Activated T-helper 17 cell treated with anti-CD3 and anti-CD28 coated beads, Interleukin-2, amount 50 U/mL, for 72 hours (primary cell): ENCODE data around the gene AFF3. TPM values are rescaled to one million over a fixed set of nuclear protein-coding genes. Genes with fewer than 3 reads are reported as not detected.

Experiments used
- ATAC-seq: fragments of 150-1000 bp; cut with Tn5 transposase; replicated peaks from 2 replicates; pipeline ENCODE4 v1.10.0; 2021; ENCODE audit warnings: mild to moderate bottlenecking, moderate library complexity
- H3K27ac Mint-ChIP-seq: one replicate; pipeline ENCODE4 v1.8.0; 2022; ENCODE audit warnings: mixed read lengths
- H3K27me3 Mint-ChIP-seq: one replicate; pipeline ENCODE4 v1.8.0; 2022; ENCODE audit warnings: mixed read lengths
- H3K36me3 Mint-ChIP-seq: one replicate; pipeline ENCODE4 v1.8.0; 2022; ENCODE audit warnings: low read depth, mild to moderate bottlenecking, mixed read lengths
- H3K4me1 Mint-ChIP-seq: one replicate; pipeline ENCODE4 v1.8.0; 2022; ENCODE audit warnings: mixed read lengths
- H3K4me3 Mint-ChIP-seq: one replicate; pipeline ENCODE4 v1.8.0; 2022; ENCODE audit warnings: mild to moderate bottlenecking, mixed read lengths
- H3K9me3 Mint-ChIP-seq: one replicate; pipeline ENCODE4 v1.8.0; 2022; ENCODE audit warnings: mixed read lengths
- total RNA-seq, 2 donors: library from RNA; stranded (reverse); gene quantifications; one replicate each; pipeline ENCODE4 v1.2.3, GENCODE V29; 2022

Gene AFF3
- total RNA-seq, 2 donors from 2014 or later: 0.32 to 0.42 TPM

DNA sequence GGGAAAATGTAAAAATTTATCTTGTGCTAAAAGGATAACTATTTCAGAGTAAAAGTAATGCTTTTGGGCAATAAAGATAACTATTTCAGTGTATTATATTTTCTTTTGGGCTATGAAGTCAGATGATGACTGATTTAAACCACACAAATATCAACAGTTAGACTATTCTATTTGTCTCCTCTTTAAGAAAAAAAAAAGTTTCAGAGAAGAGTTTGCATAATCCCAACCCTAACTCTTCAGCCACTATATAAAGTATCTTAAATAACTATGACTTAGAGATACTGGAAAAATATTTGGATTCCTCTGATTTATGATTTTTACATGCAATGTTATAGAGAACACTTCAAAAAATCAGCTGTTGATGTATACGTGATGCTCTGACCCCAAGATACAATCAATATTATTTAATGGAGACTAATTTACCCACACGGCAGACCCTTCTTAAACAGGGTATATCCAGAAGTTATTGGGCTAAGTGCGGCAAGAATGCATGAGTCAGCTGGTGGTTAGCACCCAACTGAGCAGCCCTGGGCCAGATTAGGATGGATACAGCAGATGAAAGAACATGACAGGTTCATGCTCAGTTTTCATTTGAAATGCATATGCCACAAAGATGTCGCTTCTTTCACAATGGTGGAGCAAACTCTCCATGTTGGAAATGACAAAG lies 279.0 kb downstream of the AFF3 start:
- Mint-ChIP-seq H3K27me3 (no peaks in the 10 kb centered on the region), H3K27ac (no peak overlapping the region), H3K4me3 (no peak overlapping the region), H3K36me3 (no peaks in the 10 kb centered on the region), H3K9me3 (no peaks in the 10 kb centered on the region), H3K4me1 (no peaks in the 10 kb centered on the region)
- ATAC-seq: no peak

DNA sequence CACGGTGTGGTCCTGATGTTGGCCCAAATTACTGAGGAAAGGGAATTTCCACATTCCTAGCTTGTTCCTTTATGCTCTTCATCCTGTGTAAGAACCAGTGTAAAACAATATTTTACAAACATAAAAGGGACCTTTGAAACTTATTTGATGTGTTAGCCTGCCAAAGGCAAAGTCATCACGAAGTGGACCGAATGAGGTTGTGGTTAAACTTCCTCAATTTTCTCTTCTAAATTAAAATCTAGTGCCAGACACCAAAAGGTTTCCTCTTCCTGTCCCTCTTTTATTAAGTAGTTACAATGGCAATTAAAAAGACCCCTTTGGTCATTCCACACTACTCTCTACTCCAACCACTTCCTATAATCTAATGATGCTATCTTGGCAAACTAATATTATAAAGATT lies 279.8 kb downstream of the AFF3 start:
- Mint-ChIP-seq H3K27ac (no peak overlapping the region), H3K36me3 (no peaks in the 10 kb centered on the region), H3K27me3 (no peaks in the 10 kb centered on the region), H3K9me3 (no peaks in the 10 kb centered on the region), H3K4me3 (no peak overlapping the region), H3K4me1 (no peaks in the 10 kb centered on the region)
- no peak for ATAC-seq

DNA sequence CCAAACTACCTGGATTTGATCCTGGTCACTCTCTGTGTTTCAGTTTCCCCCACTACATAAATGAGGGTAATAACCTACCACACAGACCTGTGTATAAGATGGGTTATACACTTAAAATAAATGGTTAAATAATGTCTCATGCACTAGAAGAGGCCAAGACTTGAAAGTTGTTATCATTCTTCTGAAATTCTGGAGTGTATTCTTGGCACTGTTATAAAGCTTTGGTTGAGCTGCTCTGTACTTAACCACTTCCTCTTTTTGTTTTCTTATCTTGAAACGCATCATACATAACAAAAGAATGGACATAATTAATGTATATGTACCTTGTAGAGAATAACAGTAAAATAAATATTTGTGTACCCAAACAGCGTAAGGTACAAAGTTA lies 281.0 kb downstream of the AFF3 start:
- ATAC-seq: no peak
- Mint-ChIP-seq H3K36me3 (no peaks in the 10 kb centered on the region), H3K27ac (no peak overlapping the region), H3K27me3 (no peaks in the 10 kb centered on the region), H3K4me3 (no peak overlapping the region), H3K9me3 (no peaks in the 10 kb centered on the region), H3K4me1 (no peaks in the 10 kb centered on the region)

DNA sequence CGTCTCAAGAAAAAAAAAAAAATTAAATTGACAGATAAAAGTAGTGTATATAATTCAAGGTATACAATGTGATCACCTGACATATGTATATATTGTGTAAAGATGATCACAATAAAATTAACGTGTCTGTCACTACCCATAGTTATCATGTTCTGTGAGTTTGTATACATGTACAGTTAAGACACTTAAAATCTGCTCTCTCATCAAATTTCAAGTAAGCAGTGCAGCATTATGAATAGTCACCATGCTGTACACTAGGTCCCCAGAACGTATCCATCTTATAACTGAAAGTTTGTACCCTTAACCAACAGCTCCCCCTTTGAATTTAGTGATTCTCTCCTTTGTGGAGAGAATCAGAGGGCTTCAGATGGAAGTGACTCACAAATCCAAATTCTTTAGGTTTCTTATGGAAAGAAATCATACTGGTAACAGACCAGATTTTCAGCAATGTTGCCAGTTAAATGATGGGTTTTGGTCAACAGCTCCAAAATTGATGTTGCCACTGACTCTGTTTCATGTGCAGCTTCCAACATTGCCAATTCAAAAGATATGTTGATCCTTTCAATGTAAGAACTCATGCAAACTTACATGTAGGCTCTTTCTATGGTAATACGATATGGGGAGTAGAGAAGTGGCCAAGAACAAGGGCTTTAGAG lies 281.5 kb downstream of the AFF3 start:
- Mint-ChIP-seq H3K4me3 (no peak overlapping the region), H3K9me3 (no peaks in the 10 kb centered on the region), H3K36me3 (no peaks in the 10 kb centered on the region), H3K27ac (no peak overlapping the region), H3K27me3 (no peaks in the 10 kb centered on the region), H3K4me1 (no peaks in the 10 kb centered on the region)
- no peak for ATAC-seq

DNA sequence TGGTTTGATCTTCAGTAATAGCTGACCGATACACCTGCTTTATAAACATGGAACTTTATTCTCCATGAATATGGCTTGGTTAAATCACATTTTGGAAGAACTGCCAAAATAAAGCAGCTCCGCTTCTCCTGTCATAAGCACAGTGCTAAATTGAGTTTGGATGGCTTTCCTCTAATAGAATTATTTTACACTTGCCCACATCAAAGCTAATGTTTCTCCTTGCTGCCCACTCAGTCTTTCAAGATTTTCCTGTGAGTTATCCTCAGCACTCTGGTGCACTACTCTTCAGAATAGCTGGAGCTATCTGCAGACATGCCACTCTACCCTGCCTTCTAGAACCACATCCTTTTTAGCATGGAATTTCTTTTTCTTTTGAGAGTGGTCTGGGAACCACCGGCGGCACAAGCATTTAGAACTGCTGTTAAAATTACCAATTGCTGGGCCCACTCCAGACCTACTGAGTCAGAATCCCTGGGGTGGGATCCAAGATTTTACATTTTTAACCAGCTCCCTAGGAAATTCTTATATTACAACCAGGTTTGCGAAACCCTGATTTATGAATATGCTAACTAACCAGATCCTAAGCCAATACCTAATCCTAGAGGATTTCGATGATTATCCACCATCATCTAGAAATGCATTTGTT lies 283.3 kb downstream of the AFF3 start:
- H3K4me1 Mint-ChIP-seq: no peaks in the 10 kb centered on the region
- no peak for ATAC-seq
- no peaks in the 10 kb centered on the region for H3K27me3 Mint-ChIP-seq
- no peaks in the 10 kb centered on the region for H3K36me3 Mint-ChIP-seq
- no peaks in the 10 kb centered on the region for H3K9me3 Mint-ChIP-seq
- H3K4me3 Mint-ChIP-seq: no peak overlapping the region
- no peak overlapping the region for H3K27ac Mint-ChIP-seq

DNA sequence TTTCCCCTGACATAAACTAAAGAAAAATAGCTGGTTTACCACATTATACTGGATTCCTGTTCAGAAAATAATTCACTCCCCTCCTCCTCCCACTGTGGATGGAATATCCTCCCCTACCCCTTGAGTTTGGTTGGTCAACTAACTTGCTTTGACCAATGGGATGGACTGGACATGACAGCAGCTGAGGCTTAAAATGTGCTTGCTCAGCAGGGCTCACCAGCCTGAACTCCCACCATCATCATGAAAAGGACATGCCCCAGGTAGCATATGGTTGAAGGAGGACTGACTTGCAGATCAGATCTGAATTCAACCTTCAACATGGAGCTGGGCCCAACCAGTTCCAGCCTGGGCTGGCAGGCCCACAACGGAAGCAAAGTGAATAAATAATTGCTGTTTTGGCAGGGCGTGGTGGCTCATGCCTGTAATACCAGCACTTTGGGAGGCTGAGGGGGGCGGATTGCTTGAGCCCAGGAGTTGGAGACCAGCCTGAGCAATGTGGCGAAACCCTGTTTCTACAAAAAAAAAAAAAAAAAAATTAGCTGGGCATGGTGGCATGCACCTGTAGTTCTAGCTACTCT lies 284.4 kb downstream of the AFF3 start:
- H3K36me3 Mint-ChIP-seq: no peaks in the 10 kb centered on the region
- no peak for ATAC-seq
- no peak overlapping the region for H3K4me3 Mint-ChIP-seq
- H3K27me3 Mint-ChIP-seq: no peaks in the 10 kb centered on the region
- H3K9me3 Mint-ChIP-seq: no peaks in the 10 kb centered on the region
- no peaks in the 10 kb centered on the region for H3K4me1 Mint-ChIP-seq
- H3K27ac Mint-ChIP-seq: no peak overlapping the region

DNA sequence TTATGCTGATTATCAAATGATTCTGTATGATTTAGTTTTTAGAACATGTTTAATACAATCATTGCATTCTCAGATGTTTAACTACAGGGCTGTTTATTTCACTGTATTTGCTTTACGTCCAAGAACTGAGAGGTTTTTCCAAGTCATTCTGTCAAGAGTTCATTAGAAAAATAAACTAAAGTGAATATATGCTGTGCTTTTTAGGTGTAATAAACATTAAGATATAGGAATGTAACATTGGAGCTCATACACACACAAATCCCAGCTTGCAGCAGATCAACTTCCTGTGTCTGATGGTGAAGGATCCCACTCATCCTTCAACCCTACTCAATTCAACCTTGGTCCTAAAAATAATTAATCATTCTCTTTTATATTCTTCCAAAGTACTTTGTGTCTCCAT lies 285.0 kb downstream of the AFF3 start:
- Mint-ChIP-seq H3K4me3 (no peak overlapping the region), H3K27ac (no peak overlapping the region), H3K4me1 (no peaks in the 10 kb centered on the region), H3K9me3 (no peaks in the 10 kb centered on the region), H3K27me3 (no peaks in the 10 kb centered on the region), H3K36me3 (no peaks in the 10 kb centered on the region)
- ATAC-seq: no peak

DNA sequence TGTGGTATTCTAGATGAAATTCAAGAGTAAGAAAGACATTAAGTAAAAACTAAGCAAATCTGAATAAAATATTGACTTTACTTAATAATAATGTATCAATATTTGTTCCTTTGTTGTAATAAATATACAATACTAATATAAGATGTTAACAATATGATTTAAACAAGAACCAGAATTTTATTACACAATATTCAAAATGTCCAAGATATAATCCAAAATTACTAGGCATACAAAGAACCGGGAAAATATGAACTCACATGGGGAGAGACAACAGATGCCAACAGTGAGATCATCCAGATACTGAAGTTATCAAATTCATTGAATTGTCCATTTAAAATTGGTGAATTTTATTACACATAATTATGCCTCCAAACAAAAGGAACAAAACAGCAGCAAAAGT lies 286.3 kb downstream of the AFF3 start:
- H3K27me3 Mint-ChIP-seq: no peaks in the 10 kb centered on the region
- no peak for ATAC-seq
- H3K36me3 Mint-ChIP-seq: no peaks in the 10 kb centered on the region
- no peak overlapping the region for H3K4me3 Mint-ChIP-seq
- H3K27ac Mint-ChIP-seq: no peak overlapping the region
- H3K9me3 Mint-ChIP-seq: no peaks in the 10 kb centered on the region
- no peaks in the 10 kb centered on the region for H3K4me1 Mint-ChIP-seq

DNA sequence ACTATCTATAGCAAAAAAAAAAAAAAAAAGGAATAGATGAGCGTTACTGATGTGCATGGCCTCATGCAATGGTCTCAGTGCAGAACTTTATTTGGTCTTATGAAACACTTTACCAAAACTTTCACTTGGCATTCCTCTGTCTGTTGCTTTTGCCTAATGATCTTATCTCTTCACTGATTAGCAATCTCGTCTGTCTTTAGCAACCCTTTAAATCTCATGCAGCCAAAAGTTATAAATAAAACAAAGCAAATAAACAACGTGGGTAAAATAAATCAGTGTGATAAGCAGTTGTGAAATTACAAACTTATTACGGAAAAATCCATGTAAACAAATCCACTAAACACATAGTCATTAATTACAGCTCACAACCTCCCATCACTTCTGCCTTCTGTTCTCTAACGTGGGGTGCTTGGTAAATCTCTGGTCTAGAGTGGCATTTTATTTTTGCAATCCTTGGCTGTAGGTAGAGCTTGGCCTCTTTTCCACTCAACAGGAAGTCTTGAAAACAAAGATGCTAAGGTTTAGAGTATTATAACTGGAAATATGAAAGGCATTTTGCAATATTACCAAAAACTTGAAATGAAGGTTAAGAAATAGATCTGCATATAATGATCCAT lies 288.0 kb downstream of the AFF3 start:
- Mint-ChIP-seq H3K27me3 (no peaks in the 10 kb centered on the region), H3K36me3 (no peaks in the 10 kb centered on the region), H3K4me1 (no peaks in the 10 kb centered on the region), H3K9me3 (no peaks in the 10 kb centered on the region), H3K4me3 (no peak overlapping the region), H3K27ac (no peak overlapping the region)
- no peak for ATAC-seq

DNA sequence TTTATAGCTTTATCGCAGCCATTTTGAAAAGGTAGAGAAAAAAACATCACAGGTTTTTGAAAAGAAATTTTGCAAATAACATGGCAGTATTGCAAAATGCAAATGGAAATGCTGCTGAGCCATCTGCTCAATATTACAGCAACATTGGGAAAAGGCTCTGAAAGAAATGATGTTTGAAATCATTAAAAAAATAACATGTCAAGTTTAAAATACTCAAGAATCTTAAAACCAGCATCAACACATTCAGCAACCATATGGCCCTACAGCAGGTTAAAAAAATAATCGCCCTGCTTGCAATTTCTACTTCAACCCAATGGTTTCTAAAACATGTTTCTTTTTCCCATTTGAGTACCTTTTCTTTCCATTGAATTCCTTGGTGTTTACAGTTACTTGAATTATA lies 289.4 kb downstream of the AFF3 start:
- Mint-ChIP-seq H3K27me3 (no peaks in the 10 kb centered on the region), H3K4me3 (no peak overlapping the region), H3K4me1 (no peaks in the 10 kb centered on the region), H3K27ac (no peak overlapping the region), H3K9me3 (no peaks in the 10 kb centered on the region), H3K36me3 (no peaks in the 10 kb centered on the region)
- no peak for ATAC-seq

DNA sequence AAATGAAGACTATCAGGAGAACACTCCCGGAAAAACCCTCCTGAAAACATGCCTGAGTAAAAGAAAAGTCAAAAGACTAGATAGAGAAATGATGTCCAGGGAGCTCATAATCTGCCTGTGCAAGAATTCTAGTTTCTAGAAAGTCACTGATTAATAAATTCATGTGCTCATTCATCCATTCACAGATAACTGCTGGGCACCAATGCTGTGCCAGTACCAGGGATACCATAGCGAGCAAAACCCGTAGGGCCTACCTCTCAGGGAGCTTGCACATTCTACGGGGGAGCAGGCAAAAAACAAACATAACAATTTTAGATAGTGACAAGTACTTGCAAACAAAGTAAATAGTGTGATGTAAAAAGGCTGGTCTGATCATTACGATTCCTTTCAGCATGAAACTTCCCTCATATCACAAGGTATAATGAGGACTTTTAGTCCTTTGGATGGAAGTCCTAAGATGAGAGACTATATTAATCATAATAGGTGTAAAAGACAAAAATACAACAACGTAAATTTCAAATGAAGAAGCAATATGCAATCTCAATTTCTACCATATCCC lies 289.9 kb downstream of the AFF3 start:
- no peaks in the 10 kb centered on the region for H3K4me1 Mint-ChIP-seq
- no peak overlapping the region for H3K4me3 Mint-ChIP-seq
- ATAC-seq: no peak
- H3K9me3 Mint-ChIP-seq: no peaks in the 10 kb centered on the region
- H3K27ac Mint-ChIP-seq: no peak overlapping the region
- no peaks in the 10 kb centered on the region for H3K27me3 Mint-ChIP-seq
- no peaks in the 10 kb centered on the region for H3K36me3 Mint-ChIP-seq

DNA sequence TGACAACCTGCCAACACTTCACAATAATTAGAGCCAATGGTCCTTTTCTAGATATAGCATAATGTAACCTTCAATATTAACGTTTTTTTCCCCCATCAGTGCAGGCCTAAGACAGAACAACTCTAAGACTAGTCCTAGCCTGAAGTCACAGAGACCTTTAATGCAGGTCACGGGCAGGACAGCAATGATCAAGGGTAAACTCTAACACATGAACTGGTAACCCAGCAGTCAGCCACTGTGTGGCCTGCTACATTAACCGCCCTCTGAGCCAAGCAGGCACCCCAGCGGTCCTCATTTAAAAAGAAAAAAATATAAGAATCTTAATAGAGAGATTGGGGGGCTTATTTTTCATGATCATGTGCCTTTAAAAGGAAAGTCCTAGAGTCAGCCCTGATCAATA lies 290.6 kb downstream of the AFF3 start:
- no peaks in the 10 kb centered on the region for H3K9me3 Mint-ChIP-seq
- no peak overlapping the region for H3K27ac Mint-ChIP-seq
- H3K36me3 Mint-ChIP-seq: no peaks in the 10 kb centered on the region
- peaks cover 1% of the 10 kb centered on the region for H3K27me3 Mint-ChIP-seq
- no peak overlapping the region for H3K4me3 Mint-ChIP-seq
- H3K4me1 Mint-ChIP-seq: no peaks in the 10 kb centered on the region
- ATAC-seq: no peak

DNA sequence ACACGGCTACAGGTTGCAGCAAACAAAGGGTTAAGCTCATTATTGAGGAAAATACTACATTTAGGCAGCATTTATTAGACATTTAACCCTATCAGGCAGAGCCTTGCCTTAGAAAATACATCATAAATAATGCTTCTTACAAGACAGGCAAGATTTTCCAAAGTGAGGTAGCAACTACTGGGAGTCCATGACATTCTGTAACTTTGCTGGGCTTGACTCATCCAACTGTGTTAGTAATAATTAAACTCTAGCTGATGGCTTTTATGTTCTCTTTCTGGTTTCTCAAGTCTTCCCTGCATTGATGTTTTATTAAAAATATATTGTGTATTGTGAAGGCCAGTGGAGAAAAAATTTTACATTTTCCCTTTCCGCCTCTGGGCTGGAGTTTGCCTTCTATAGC lies 291.3 kb downstream of the AFF3 start:
- Mint-ChIP-seq H3K27me3 (peaks cover 4% of the 10 kb centered on the region), H3K4me1 (no peaks in the 10 kb centered on the region), H3K4me3 (no peak overlapping the region), H3K27ac (no peak overlapping the region), H3K36me3 (no peaks in the 10 kb centered on the region), H3K9me3 (no peaks in the 10 kb centered on the region)
- no peak for ATAC-seq

DNA sequence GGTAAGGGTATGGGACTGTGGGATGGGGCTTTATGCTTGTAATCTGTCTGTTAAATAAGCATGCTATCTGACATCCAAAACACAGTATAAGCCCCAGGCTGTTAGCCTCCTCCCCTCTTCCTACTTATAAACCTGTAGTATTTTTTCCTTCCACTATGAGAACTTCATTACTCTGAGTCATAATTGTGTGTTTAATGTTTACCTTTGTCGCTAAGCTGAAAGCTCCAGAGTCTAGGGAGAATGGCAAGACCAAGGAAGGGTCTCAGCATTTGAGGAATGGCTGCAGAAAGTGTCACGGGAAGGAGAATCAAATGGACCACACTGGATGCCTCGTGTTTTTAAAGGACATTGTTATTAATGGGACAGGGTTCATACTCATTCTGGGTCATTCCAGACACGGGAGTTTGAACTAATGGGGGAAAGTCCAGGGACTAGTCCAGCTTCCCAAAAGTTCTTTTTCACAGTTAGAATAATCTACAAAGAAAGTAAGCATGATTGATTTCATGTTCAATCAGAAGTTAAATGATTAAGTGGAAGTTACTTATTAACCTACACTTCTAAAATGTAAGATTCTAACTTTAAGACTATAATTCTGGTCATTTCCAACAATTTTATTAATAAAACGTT lies 292.2 kb downstream of the AFF3 start:
- Mint-ChIP-seq H3K36me3 (no peaks in the 10 kb centered on the region), H3K4me1 (no peaks in the 10 kb centered on the region), H3K27me3 (peaks cover 7% of the 10 kb centered on the region), H3K4me3 (no peak overlapping the region), H3K27ac (no peak overlapping the region), H3K9me3 (no peaks in the 10 kb centered on the region)
- no peak for ATAC-seq
